NCI-H69 (cell line): ENCODE results near the gene PSMB8.
A peak's percentile ranks its signal among the peaks of the same experiment; 100 is the strongest.

ENCODE experiments used
- DNase-seq: peaks from one replicate; lab custom pipeline; 2025; lab: John Stamatoyannopoulos, UW

PSMB8 gene

DNA sequence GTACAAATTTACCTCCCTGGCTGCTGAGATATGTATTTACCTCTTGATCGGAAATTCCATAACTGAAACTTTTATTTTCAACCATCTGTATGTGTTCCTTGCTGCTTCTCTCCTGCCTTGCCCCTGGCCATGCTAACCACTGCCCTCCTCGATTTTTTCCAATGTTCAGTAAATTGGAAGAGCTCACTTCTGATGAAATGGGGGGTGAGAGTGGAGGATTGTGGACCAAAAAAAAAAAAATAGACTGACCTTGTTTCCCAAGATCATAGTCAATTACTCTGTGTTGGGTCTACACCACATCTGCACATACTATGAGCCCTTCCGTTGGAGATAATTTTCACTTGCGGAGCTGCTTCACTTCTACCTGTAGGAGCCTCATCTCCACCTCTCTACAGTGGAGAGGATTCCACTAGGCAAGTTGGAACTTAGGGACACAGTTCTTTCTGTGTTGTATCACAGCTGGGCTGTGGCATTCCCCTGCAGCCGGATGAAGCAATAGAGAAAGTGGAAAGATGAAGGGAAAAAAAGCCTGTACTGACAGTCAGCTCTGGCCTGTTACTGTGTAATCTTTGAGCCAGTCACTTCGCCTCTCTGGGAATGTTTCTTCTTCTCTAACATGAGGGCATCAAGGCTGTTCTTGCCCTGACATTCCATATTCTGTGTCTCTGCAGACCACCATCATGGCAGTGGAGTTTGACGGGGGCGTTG, 11.8 kb upstream of the PSMB8 start:
- no peak for DNase-seq

DNA sequence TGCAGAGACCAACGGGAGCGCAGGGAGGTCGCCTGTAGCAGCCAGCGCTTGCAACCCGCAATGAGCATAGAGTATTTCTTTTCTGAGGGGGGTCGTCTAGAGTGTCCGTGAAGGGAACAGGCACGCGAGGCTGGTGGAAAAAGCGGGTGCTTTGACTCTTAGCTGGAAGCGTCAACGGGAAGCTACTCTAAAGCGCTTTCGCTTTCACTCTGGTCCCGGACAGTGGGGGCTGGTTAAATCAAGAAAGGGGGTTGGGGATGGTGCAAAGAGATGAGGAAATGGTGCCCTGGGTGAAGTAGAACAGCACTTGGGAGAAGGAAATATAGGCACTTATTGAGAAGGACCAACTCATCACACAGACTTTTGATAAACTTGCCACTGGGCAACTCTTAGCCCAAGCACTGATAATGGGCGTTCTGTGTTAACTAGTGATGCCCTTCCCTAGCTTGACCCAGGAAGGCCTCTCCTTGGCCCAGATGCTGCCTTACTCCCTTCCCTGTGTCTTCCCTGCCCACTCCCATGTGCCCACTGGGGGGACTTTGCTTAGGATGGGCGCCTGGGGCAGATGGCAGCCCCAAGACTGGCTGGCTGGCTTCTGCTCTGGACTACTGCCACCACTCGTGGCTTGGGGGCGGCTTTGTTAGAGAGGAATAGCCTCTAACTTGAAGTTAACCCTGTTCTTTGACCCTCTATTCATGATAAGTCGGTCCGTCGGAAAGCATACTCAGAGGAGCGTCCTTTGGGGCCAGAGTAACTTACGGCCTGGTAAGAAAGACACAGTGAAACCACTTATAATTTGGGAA, 10.7 kb upstream of the PSMB8 start:
- no peak for DNase-seq

DNA sequence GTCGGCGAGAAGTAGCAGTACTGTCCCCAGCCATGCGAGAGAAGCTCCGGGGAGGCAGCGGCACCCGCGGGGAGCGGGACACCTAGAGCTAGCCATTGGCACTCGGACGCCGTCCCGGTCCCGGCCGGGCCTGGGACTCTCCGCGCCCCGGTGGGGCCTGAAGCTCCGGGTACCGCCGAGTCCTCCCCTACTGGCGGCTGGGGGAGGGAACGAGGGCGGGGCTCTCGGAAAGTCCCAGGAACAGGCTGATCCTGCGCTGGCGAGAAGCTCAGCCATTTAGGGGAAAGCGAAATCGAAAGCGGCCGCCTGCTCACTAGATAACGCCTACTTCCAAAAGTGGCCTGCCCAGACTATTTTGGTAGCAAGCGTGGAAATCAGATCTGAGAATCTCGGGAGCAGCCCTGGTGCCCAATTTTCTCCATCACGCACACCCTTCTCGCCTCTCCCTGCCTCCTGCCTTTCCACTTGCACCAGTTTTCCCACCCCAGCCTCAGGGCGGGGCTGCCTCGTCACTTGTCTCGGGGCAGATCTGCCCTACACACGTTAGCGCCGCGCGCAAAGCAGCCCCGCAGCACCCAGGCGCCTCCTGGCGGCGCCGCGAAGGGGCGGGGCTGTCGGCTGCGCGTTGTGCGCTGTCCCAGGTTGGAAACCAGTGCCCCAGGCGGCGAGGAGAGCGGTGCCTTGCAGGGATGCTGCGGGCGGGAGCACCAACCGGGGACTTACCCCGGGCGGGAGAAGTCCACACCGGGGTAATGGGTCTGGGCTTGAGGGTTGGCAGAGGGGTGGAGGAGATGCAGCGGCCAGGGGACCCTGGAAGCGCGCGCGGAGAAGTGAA, 9.9 kb upstream of the PSMB8 start, which contains the start of the genes PSMB9 and TAP1:
PSMB9 (plus strand) TSS at position 652 of the 835 bp plus-strand sequence; CDS start at position 690, 38 bp downstream.
TAP1 (minus strand) TSS at position 164 of the 835 bp plus-strand sequence; CDS start at position 96, 68 bp downstream.
- peak; percentile 85 for DNase-seq

DNA sequence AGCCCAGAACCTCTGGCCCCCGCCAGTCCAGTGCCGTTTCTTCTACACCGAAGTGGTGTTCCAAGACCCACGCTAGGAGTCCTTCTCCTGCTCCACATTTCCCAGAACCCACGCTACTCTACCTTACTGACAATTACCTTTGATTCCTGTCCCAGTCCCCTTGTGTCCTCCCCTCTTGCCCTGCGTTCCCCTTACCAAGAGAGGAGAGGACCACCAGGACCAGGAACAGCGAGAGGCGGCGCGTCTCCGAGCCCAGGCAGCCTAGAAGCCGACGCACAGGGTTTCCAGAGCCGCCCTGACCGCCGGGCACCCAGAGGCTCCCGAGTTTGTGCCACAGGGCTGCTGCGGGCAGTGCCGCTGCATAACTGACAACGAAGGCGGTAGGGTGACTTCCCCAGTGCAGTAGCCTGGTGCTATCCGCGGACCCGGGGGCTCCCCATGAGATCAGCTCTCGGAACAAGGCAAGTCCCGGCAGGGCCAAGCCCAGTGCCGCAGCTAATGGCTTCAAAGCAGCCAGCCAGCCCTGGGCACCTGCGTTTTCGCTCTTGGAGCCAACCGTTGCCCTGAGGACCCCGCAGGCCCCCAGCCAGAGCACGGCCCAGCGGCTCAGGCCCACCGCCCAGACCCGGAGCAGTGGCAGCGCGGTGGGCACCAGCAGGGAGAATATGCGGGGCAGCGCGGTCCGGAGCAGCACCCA, 9.1 kb upstream of the PSMB8 start:
- DNase-seq = peak; percentile 38

DNA sequence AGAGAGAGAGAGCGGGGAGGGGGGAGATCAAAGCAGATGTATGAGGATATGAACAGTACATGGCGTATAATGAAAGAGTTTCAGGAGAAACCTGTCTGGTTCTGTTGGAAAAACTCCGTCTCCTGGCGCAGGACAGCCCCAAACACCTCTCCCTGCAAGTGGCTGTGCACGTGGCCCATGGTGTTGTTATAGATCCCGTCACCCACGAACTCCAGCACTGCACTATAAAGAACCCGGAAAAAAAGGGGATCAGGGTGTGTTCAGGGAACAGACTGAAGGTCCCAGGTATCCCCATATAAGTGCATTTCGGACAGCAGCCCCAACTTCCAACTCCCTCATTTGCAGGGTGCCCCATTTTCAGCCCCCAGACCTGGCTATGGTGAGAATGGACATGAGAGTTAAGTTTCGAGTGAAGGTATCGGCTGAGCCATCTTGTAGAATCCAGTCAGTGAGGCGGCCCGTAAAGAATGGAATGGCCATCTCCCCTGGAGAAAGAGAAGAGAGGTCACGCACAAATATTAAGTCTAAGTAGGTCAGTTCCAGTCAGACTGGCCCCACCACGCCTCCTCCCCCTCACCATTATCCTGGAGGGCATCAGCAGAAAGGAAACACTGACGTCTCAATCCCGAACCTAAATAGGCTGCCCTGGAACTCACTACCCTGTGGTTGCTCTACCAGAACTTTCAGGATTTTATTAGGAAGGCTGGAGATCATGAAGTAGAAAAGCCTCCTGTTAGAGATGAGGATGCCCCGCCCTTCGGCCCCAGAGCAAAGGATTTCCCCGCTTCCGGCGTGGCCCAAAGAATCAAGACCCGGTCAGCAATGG, 8.4 kb upstream of the PSMB8 start:
- DNase-seq = no peak

DNA sequence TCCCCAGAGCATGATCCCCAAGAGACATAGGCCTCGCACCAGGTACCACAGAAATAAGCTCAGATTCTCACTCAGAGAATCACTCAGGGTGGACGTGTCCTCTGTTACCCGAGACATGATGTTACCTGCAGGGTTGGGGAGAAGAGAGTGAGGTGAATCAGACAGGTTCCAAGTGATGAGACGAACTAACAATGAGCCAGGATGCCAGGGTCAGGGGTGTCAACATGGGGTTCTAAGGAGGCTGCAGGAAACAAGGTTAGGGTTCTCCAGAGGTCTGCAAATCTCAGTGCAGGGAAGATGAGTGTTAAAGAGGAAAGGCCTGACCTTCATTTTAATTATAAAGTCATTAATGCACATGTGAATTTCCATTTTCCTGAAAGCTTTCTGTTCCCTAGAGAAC, 7.2 kb upstream of the PSMB8 start:
- DNase-seq = no peak

DNA sequence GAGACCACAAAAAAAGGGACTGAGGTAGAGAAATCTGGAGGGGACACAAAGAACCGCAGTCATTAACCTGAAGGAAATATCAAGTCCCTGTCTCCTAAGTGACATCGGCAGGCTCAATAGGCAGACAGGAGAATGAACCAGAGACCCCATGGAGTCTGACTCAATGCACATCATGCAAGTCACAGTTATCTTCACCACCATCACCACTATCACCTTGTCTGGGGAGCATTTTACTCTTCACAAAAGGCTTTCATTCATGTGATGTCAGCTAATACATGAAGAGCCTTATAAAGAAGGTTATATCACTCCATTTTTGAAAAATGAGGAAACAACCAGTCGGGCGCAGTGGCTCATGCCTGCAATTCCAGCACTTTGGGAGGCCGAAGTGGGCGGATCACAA, 5.3 kb upstream of the PSMB8 start:
- no peak for DNase-seq

DNA sequence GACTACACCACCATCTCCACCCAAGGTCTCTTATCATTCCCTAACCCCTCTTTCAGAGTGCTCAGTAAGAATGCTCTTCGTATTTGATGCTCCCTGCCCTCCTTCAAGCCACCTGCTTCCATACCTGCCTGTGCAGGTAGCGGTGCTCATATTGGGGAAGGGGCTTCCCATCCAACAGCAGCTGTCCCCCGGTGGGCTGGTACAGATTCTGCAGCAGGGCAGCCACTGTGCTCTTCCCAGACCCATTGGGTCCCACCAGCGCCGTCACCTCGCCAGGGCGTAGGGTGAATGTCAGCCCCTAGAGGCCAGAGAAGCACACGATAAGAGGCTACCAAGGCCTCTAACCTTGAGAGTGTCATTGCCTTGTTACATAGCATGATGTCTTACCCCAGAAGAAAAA, 3.9 kb upstream of the PSMB8 start:
- DNase-seq = no peak

DNA sequence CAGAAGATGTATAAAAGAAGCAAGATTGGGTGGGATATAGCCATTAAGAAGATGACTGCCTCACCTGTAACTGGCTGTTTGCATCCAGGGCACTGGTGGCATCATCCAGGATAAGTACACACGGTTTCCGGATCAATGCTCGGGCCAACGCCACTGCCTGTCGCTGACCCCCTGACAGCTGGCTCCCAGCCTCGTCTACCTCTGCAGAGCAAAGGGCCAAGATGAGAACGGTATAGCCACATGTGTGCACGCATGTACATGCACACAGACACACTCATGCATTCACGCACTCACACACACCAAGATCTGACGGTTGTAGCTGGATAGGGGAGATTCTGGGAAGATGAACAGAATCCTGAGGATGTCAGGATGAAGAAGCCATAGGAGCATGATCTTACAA, 3.2 kb upstream of the PSMB8 start:
- DNase-seq = no peak

DNA sequence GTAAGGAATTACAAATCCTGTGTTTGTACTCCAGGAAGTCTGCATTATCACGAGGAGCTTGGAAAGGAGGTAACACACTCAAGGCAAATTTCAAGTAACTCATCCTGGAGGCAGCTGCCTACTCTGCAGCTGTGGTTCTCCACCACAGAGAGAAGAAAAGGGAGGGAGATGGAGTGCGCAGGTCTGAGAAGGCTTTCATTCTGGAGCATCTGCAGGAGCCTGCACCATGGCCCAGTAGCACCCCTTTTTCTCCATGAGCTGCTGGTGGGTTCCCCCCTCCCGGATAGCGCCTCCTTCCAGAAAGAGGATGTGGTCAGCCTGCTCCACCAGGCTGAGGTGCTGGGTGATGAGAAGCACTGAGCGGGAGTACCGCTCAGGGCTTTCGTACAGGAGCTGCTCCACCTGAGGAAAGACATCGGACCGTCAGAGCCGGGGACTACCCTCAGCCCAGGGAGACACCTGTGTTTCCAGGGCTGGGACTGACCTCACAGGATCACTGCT, 1.6 kb upstream of the PSMB8 start:
- no peak for DNase-seq

DNA sequence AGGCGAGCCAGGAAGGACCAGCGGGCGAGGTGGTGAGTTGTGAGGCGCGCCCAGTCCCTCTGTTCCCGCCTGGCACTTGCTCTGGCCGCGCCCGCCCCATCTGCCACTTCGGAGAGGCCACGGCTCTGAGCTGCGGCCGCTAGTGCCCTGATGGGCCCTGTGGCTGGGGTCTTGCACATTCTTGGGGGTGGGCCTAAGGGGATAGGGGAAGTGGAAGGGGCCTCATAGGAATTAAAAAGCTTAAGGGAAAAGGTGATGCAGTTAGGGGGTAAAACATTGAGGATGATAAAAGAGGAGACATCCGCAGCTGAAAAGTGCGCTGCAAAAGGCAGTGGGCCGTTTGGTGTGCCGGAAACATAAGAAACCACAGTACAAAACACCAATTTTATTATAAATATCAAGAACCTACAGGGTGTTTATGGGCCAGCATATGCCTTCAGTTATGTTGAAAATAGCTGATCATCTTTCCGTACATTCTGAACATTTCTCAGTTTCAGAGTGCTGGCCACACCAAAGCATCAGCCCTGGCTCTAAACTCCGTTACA, 1.1 kb upstream of the PSMB8 start:
- no peak for DNase-seq

DNA sequence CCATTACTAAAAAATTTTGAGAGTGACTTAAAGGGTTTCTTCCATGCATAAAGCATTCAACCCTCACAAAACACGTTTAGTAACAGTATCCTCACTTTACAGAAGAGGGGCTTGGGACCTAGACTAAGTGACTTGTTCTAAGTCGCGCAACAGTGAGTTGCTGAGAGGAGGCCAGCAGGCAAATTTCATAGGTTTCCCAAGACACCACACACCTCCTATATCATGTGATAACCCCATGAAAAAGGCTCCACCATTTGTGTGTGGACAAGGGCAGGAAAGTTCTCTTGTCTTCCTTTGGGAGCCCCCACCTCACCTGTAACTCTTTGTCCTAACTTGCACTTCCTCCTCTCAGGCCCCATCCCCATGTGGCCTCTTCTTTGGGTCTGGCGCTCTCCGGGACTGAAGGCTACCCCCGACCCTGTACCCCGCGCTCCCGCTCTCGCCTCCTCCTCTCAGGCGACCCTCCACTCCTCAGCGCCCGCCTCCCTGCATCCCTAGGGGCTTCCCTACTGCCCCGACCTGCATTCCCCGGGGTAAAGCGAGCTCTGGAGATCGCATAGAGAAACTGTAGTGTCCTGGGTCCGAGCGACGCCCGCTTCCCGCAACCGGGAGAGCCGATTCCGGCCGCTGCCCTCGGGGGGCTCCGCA, 392 bp downstream of the PSMB8 start:
- DNase-seq = peak; percentile 5

DNA sequence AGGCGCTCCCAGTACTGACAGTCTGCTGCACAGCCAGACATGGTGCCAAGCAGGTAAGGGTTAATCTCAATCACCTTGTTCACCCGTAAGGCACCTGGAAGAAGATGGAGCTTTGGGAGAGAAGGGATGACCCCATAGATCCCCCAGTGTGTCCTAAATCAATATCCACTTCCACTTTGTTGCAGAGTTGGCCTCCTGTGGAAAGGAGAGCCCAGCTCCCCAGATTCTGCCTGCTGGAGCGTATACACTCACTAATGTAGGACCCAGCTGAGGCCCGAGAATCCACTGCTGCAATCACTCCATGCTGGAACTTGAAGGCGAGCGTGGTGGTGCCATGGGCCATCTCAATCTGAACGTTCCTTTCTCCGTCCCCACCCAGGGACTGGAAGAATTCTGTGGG, 1.2 kb downstream of the PSMB8 start:
- no peak for DNase-seq

DNA sequence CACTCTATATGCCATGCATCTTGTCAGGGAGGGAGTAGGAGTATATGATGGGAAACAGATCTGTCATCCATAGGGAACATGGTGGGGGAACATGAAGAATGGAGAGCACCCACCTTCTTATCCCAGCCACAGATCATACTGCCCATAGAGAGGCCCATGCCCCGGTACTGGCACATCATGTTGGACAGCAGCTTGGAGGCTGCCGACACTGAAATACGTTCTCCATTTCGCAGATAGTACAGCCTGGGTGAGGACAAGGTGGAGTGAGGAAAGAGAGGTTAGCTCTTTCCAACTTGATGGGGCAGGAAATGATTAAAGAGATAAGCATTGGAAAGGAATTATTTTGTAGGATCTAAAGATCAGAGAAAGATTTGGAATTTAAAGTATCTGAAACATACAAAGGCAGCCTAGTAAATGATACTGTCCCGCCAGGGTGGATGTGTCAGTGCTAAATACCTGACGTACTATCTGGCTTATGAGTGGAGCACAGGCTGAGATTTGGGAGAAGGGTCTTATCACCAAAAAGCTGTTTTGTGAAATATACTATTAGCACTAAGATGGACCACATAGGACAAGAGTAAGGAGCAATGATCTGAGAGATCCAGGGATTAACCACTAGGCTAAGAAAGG, 1.7 kb downstream of the PSMB8 start:
- DNase-seq = no peak

DNA sequence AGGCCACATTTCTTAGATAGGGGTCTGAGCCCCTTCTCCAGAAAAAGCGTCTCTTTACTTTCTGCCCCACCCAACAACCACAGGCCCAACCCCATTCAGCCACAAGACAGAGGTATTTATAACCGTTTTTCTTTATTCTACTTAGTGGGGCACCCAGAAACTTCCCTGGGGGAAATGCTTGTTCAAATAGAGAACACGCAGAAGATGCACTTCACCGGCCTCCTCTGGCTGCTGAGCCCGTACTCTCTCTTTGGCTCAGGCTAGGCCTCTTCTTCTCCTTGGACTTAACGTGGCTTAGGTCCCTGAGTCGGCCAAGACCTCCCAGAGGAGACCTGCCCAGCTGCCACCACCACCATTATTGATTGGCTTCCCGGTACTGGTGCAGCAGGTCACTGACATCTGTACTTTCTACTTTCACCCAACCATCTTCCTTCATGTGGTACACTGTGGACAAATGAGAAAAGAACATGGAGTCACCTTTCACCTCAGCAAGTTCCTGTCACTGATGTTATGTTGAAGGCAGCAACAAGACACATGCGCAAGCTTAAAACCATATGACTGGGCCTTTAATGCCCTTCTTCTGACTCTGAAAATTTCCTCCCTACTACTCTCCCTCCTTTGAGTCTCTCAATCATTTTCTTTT, 3.1 kb downstream of the PSMB8 start:
- no peak for DNase-seq

DNA sequence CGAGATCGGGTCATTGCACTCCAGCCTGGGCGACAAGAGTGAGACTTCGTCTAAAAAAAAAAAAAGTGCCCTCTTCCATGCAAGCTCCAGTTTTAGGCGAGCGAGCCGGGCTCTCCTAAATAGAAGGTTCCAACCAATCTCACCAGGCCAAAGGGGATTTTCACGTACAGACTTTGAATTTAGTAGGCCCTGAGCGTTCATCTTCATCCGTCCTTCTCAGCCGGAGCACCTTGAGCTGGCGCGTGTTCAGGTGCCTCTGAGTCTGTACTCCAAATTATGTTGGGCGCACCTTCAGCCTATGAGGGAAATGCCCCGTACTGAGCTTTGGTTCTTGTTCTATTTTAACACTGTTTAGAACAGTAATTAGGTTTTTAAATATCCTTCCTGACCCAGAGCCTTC, 4.5 kb downstream of the PSMB8 start:
- DNase-seq = no peak

DNA sequence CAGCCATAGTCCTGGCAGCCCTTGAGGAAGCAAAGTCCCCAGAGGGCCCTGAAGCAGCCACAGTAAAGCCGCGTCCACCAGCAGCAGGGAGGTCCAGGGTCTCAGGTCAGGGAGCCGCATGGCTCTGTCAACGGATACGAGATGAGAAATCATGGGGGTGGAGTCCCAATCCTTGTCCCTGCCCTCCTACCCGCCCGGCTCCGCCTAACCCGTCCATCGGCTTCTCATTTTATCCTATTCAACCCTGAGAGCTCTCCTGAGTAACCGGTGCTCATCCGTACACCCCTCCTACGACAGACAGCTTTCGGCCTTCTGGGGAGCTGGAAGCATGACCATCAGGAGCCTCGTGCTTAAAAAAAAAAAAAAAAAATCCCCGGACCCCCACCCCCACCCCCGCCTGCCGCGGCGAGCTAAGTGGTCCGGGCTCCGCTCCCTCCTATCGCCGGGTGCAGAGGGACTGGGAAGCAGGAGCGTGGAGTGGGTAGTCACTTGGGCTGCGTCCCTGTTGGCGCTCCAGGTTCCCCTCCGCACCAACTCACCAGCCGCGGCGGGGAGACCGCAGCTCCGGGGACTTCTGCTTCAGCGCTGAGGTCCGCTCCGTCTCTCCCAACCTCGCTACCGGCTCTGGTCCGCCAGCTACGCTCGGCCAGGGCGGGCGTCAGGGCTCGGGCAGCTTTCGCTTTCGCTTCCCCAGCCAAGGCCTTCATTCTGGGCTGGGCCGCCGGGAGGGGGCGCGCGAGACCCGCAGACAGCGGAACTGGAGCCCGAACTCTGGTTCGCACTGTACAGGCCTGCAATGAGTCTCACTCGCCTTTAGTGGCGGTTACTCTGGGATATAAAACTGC, 5.5 kb downstream of the PSMB8 start, which contains the start of gene TAP2:
TAP2 (minus strand) TSS at position 626 of the 845 bp plus-strand sequence; CDS start at position 120, 506 bp downstream.
- peak; percentile 90 for DNase-seq

DNA sequence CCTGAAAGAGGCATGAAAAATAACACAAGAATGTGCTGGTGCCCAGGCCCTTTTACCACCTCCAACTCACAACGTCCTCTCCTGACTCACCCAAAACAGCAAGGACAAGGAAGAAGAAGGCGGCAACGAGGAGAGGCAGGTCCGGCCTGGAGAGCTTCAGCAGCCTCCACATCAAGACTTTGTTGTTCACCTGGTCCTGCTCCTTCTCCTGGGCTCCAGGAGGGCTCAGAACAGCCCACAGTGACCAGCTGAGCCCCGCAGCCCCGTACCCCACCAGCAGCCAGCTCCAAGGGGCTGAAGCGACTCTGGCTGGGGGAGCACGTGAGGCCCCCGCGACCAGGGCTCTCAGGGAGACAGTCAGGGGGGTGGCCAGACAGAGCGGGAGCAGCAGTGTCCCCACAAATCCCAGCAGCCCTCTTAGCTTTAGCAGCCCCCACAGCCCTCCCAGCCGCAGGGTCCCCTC, 6.2 kb downstream of the PSMB8 start:
- no peak for DNase-seq
